PFSK-1 (cell line): Measurements from ENCODE around the gene RAD9A.

Source experiments
- POLR2AphosphoS5 ChIP-seq: IDR thresholded peaks from 2 replicates; pipeline ENCODE4 v1.6.1; 2012; ENCODE audit warnings: low read depth, mild to moderate bottlenecking, control low read depth, low read length, moderate library complexity
- REST ChIP-seq, 2 experiments: IDR thresholded peaks; 2 replicates each; pipeline versions ENCODE4 v1.6.1 to v1.8.0; 2011 to 2012; ENCODE audit warnings: low read depth in 2 of 2, low read length in 2 of 2, control low read depth in 1 of 2, inconsistent platforms in 1 of 2, mild to moderate bottlenecking in 1 of 2, moderate library complexity in 1 of 2; ENCODE audit not compliant: insufficient read depth in 1 of 2
- SIN3A ChIP-seq: IDR thresholded peaks from 2 replicates; pipeline ENCODE4 v1.6.1; 2012; ENCODE audit warnings: mild to moderate bottlenecking, low read length, moderate library complexity, borderline replicate concordance; ENCODE audit not compliant: insufficient read depth
- TAF1 ChIP-seq: IDR thresholded peaks from 2 replicates; pipeline ENCODE4 v1.6.1; 2012; ENCODE audit warnings: low read length, control low read depth, borderline replicate concordance; ENCODE audit not compliant: insufficient read depth

- TF ChIP-seq POLR2AphosphoS5 (no peak), REST (IDR thresholded peaks at IDR 0.05; ENCODE audit: insufficient read depth in 1 of 2, low read depth in 2 of 2, low read length in 2 of 2) (no peak), SIN3A (no peak), TAF1 (no peak)
Observed at GRCh38 chr11:67420147-67420645, 28.4 kb downstream of the RAD9A start.
